Brain microvascular endothelial cell (primary cell): ENCODE data around the gene YKT6.

Source experiments
- DNase-seq: peaks from one replicate; pipeline ENCODE4 v3.0.0-alpha.2; 2020
- H3K27ac ChIP-seq: fragments of 250-450 bp; sonication (Bioruptor Pico); 2 replicates; pipeline ENCODE4 v1.5.1; 2020; ENCODE audit warnings: mild to moderate bottlenecking, moderate library complexity
- H3K27me3 ChIP-seq: fragments of 250-450 bp; sonication (Bioruptor Pico); replicated peaks from 2 replicates; pipeline ENCODE4 v1.5.1; 2020; ENCODE audit warnings: mild to moderate bottlenecking
- H3K36me3 ChIP-seq: fragments of 250-450 bp; sonication (Bioruptor Pico); replicated peaks from 2 replicates; pipeline ENCODE4 v1.5.1; 2020; ENCODE audit warnings: mild to moderate bottlenecking
- H3K4me3 ChIP-seq: 2 replicates; pipeline ENCODE4 v1.5.1; 2011; ENCODE audit warnings: low read depth, mild to moderate bottlenecking, control low read depth, low read length, moderate library complexity
- CTCF ChIP-seq: IDR thresholded peaks from 2 replicates; pipeline ENCODE4 v1.5.1; 2011; ENCODE audit warnings: low read depth, mild to moderate bottlenecking, moderate library complexity, low read length, control low read depth, inconsistent platforms; ENCODE audit errors: missing control alignments
- in situ Hi-C: cut with HindIII; loops from 2 replicates; pipeline ENCODE4 v1.10.0; 2017; ENCODE audit warnings: low sequenced_read_pairs, low pct_ligation_motif_present

Gene YKT6

DNA sequence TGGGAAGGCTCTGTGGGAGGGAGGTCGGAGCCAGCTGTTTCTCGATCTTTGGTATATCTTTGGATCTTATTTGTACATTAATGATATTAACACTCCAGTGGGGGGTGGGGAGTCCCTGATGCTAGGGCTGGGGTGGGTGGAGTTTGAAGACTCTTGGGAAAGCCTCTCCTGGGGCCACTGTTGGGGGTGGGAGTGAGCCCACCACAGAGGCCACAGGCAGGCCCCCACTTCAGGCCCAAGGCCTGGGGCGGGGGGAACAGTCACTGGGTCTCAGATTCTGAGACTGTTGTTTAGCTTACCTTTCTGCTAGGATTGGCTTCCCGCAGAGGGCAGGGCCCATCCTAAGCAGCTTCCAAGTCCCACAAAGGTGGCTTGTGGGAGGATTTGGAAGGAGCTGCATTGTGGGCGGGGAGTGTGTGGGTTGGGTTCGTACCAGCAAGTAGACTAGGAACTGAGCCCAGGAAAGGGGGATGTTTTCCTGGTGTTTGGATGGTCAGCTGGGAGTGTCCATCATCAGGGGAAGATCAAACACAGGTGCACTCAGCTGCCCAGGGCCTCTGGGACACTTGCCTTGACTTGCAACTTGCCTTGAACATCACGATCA, 11.9 kb downstream of the YKT6 start:
- no peaks in the 10 kb centered on the region for H3K27me3 ChIP-seq
- no peak for TF ChIP-seq CTCF

DNA sequence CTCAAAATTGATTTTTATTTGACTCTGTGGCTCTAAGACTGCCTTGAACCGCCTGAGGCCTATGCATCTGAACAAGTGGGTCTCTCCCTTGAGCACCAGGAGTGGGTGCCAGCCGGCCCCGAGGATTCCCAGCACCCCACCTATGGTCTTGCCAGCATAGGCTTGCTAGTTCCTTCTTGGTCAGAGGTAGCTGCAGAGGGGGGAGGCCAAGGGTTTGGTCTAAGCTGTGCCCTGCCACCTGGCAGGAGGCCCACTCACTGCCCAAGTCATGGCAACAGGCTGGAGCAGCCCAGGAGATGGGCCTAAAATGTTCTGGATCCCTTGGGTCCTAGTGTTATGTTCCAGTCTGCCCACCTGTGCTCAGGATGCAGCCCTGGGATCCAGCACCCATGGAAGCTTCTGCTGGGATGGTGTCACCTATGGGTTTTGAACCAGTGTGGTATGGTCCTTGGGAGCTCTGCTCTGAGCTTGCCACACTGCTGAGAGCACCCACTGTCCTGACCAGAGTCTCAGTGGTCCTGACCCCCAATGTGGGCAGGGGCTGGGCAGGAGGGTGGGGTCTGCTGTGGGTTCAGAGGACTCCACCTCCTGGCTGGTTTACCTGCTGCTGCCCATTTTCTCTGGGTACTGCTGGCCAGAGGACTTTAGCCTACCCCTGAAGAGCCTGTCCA, 12.6 kb downstream of the YKT6 start:
- in situ Hi-C loops = no loop called here
- H3K4me3 ChIP-seq = no peak overlapping the region
- H3K27ac ChIP-seq = no peak overlapping the region
- DNase-seq = no peak
- peaks cover 54% of the 10 kb centered on the region for H3K36me3 ChIP-seq
- TF ChIP-seq CTCF = no peak
- no peaks in the 10 kb centered on the region for H3K27me3 ChIP-seq

More for the DNA sequence above, 11.9 kb downstream of the YKT6 start:
- DNase-seq = no peak
- Histone ChIP-seq H3K36me3 (peaks cover 59% of the 10 kb centered on the region), H3K27ac (no peak overlapping the region), H3K4me3 (no peak overlapping the region)
- in situ Hi-C loops = no loop called here

DNA sequence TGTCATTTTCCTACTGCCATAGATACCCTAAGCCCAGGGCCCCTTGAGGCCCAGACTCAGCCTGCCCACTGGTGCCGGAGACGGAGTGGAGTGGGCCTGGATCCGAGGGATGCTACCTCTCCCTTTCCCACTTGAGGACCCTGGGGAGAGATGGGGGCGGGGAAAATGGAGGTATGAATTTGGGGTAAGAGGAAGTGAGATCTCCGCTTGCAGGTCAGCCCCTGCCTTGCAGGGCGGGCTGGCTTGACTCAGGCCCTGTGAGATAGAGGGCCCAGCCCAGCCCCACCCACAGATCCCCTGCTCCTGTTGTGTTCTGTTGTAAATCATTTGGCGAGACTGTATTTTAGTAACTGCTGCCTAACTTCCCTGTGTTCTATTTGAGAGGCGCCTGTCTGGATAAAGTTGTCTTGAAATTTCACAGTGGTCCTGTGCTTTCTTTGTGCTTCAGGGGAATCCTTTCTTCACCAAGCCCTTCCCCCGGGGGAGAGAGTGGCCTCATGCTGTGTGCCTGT, 13.2 kb downstream of the YKT6 start:
- in situ Hi-C loops = no loop called here
- no peak overlapping the region for H3K27ac ChIP-seq
- TF ChIP-seq CTCF = no peak
- H3K36me3 ChIP-seq = peaks cover 50% of the 10 kb centered on the region
- H3K4me3 ChIP-seq = no peak overlapping the region
- DNase-seq = no peak
- H3K27me3 ChIP-seq = no peaks in the 10 kb centered on the region

DNA sequence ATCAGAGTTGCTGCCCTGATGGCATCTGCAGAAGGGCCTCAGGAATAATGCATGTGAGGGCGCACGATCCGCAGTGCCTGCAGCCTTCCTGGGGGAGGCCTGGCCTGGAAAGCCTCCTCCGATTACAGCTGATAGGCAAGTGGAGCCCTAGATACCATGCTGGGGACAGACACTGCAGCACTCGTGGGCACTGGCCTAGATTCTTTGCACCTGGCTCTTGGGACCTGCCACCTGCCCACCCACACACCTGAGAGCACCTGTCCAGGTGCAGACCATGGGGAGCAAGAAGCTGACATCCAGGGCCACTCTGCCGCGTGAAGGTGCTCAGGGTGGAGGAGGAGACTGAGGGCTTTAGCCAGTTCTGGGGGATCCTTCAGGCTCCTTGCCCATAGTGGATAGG, 14.8 kb downstream of the YKT6 start:
- no peak for DNase-seq
- Histone ChIP-seq H3K27me3 (no peaks in the 10 kb centered on the region), H3K4me3 (no peak overlapping the region), H3K36me3 (peaks cover 35% of the 10 kb centered on the region), H3K27ac (no peak overlapping the region)
- TF ChIP-seq CTCF = no peak
- in situ Hi-C loops = no loop called here

DNA sequence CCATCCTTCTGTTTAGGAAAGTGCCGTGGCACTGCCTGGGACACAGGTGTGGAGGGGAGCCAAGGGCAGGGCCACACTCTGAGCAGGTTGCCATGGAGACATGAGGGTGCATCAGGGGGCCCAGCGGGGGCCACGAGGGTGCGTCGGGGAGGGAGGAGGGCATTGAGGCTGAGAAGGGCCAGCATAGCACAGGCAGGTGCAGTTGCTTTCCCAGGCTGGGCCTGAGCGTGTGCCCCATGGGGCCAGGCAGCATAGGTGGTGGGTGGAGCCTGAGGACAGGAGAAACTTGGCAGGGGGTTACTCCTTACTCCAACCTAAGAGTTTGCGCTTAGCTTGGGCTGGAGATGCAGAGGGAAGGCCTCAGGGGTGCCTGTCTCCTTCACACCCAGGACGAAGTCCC, 15.2 kb downstream of the YKT6 start:
- Histone ChIP-seq H3K4me3 (no peak overlapping the region), H3K36me3 (peaks cover 30% of the 10 kb centered on the region), H3K27ac (no peak overlapping the region), H3K27me3 (no peaks in the 10 kb centered on the region)
- in situ Hi-C loops = no loop called here
- DNase-seq = no peak
- TF ChIP-seq CTCF = no peak
